Loucy (cell line): ENCODE data around the gene CHD6.

Source experiments
- EZH2phosphoT487 ChIP-seq: fragments of 200-600 bp; IDR thresholded peaks from 2 replicates; pipeline ENCODE4 v1.6.1; 2018; ENCODE audit warnings: antibody characterized with exemption, mild to moderate bottlenecking, moderate library complexity, borderline replicate concordance
- TF ChIP-seq, protein P1 (sequence below): fragments of 200-600 bp; sonication (generic); conservative IDR thresholded peaks from 2 replicates; pipeline ENCODE4 v1.5.1; 2014; ENCODE audit warnings: mild to moderate bottlenecking, antibody characterized with exemption, low read length

DNA sequence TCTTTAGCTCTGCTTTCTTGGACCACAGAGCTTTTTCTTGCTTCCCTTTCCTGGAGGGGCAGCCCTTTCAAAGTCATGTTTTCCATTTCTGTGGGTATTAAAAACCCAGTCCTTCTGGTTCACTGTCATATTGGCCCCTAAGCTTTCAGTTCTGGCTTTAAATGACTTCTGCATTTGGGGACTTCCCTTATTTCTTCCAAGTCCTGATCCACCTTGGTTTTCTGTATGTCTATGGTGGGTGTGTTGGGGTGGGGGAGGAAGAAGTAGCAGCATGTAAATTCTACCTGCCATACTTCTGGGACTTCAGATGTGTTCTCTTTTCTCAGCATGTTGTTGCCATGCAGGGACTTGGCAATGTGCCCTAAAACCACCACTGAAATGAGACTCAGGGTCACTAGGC lies 174.5 kb downstream of the CHD6 start:
- no peak for TF ChIP-seq EZH2phosphoT487
- TF ChIP-seq, protein P1, sequence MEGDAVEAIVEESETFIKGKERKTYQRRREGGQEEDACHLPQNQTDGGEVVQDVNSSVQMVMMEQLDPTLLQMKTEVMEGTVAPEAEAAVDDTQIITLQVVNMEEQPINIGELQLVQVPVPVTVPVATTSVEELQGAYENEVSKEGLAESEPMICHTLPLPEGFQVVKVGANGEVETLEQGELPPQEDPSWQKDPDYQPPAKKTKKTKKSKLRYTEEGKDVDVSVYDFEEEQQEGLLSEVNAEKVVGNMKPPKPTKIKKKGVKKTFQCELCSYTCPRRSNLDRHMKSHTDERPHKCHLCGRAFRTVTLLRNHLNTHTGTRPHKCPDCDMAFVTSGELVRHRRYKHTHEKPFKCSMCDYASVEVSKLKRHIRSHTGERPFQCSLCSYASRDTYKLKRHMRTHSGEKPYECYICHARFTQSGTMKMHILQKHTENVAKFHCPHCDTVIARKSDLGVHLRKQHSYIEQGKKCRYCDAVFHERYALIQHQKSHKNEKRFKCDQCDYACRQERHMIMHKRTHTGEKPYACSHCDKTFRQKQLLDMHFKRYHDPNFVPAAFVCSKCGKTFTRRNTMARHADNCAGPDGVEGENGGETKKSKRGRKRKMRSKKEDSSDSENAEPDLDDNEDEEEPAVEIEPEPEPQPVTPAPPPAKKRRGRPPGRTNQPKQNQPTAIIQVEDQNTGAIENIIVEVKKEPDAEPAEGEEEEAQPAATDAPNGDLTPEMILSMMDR: no peak
